Stimulated activated CD4-positive, alpha-beta T cell treated with anti-CD3 and anti-CD28 coated beads, Interleukin-1b, Interleukin-23, amount 100 ng/mL, for 48 hours (primary cell): Measurements from ENCODE around the gene FBXW11.

Experiments
- DNase-seq: peaks from one replicate; pipeline ENCODE4 v3.0.0-alpha.2; 2020

The FBXW11 gene

GRCh38 chr5:171861381-171861780 is 145.1 kb downstream of the FBXW11 start:
- no peak for DNase-seq

- DNase-seq, result no peak
Measured at GRCh38 chr5:171858303-171858702, 148.1 kb downstream of the FBXW11 start.

DNA sequence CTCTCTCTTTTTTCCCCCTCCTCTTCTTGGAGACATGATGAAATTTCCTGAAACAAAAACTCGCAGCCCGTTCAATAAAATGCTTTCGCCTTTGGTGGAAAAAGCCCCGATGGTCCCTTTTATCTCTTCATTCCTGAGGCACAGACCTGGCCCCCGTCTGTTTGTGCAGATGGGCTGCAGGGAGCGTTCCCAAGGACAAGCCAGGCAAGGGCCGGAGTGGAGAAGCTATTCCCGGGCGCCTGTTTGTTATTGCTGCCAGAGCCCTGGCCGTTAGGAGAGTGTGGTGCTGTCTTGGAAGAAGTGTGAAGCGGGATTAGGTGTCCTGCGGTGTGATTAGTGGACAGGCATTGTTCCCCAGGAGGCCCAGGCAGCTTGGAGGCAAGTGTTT is 149.0 kb downstream of the FBXW11 start:
- DNase-seq, result no peak

DNA sequence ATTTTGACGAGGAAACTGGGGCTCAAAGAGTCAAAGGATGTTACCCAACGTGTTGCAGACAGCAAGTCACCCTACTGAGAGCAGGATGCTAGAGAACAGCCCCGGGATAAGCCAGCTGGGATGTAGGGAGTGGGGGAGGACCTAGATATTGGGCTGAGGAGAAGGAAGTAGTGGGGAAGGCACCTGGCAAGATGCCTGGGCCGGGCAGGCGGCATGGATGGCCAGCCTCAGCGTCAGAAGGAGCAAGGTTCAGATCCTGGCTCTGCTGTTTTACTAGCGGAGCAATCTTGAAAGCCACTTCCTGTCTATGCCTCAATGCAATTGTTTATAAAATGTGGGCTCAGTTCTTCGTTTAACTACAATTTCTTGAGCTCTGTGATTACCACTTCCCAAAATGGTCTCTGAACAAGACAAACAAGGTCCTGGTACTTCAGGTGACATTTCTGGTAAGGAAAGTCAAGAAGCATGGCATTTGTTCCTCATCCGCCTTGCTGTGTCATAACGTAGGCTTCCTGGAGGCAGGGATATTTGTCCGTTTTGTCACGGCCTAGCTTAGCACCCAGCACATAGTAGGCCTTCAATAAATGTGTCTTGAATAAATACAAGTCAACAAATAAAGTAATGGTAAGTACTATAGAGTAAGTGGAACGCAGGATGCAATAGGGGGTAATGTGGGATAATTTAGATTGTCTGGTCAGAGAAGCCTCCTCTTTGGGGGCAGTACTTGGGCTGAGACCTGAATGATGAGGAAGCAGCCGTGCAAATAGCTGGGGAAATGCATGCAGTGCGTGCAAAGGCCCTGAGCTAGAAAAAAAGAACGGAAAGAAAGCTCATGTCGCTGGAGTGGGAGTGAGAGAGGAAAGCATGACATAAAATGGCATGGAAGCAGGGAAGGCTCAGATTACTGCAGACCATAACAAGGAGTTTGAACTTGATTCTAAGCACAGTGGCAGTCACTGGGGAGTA is 150.4 kb downstream of the FBXW11 start:
- no peak for DNase-seq

GRCh38 chr5:171855265-171855664 is 151.2 kb downstream of the FBXW11 start:
- DNase-seq, result no peak

DNA sequence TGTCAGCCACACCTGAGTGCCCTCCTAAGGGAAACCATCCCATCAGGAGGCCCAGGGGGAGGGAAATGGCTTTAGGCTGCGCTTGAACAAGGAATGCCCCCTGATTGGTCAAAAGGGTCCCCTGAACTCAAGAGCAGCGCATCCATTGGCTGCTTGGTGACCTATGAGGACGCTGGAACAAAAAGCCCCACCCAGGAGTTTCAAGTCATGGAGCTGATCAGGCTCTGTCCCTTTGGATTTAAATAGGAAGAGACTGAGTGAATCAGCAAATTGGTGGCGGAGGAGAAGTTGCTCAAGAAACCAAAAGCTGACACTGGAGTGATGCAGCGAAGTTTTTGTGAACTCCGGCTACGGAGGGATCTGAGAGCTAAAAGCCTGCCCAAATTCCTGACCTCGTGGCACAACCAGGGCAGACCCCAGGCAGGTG is 154.2 kb downstream of the FBXW11 start:
- DNase-seq, result no peak

- DNase-seq, result no peak
Measured at GRCh38 chr5:171851251-171851650, 155.2 kb downstream of the FBXW11 start.

- no peak for DNase-seq
Measured at GRCh38 chr5:171850324-171850947, 156.0 kb downstream of the FBXW11 start.

- DNase-seq, result no peak
Measured at GRCh38 chr5:171849585-171850323, 156.7 kb downstream of the FBXW11 start.

DNA sequence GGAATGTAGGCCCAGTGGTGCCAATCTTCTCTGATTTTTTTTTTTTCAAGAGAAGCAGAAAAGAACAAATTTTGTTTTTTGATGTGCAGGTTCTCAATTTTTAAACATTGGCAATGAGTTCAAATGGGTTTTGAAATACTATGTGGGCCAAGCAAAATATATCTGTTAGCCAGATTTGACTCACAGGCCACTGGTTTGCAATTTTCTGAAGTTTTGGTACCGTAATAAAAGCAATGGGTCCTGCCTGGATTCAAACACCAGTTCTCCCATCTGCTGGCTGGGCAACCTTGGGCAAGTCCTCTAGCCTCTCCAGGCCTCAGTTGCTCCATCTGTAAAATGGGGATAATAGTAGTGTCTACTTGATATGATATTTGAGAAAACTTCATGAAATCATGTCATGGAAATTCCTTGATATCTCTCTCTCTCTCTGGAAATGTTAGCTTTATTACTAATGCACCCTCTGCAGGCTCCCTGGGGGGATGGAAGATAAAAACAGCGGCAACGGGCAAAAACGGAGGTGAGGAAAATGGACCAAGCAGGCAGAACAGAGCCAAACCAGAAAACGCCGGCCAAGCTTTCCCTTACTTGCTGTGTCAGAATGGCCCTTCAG is 157.4 kb downstream of the FBXW11 start:
- DNase-seq, result no peak

DNA sequence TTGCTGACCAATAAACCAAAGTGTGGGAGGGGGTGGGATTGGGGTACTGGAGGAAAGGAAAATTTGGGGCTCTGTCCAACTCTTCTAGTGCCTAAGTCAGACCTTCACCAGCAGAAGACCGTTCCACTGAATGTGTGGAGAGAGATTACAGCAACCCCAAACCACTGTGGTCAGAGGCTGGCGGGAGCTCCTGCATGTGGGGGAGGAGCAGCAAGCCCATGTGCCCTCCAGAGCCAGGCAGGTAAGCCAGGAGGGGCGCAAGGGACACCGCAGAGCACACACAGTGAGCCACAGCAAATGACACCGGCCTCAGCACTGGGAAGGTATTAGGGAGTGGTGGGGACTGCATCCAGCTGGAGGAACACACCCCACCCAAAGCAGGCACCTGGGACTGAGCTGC is 158.0 kb downstream of the FBXW11 start:
- DNase-seq, result no peak

DNA sequence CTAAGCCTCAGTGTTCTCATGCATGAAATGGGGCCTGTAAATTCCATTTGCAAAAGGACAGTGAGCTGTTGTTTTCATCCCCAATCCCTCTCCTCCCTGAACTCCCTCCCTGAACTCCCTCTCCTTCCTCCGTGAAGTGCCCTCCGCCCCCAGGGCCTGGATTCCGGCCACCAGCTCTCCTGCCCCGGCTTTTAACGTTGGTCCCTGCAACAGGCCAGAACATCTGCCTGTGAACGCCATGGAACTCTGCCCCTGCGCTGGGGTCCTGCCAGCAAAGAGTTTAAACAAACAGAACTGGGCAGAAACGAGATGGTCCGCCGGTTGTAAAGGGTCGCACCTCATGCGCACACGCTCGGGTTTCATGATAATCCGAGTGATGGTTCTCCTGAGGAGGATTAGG is 158.4 kb downstream of the FBXW11 start:
- no peak for DNase-seq

DNA sequence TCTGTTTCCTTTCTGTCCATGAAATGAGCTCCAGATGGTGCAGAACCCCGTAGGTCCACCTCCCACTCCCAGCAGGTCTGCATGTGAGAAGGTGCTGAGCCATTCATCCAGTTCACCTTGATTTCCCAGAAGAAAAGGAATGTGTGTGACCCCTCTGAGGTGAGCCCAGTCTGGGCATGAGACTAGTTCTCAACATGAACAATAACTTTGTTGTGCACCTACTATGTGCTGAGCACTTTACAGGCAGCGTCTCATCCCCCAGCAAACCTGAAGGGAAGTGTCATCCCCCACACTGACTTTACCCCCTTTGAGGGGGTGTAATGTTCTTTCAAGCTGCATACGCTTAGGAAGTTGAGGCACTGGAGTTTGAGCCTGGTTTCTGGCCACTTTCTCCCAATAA is 159.4 kb downstream of the FBXW11 start:
- DNase-seq, result no peak

GRCh38 chr5:171846323-171846722 is 160.1 kb downstream of the FBXW11 start:
- no peak for DNase-seq

- no peak for DNase-seq
Measured at GRCh38 chr5:171845857-171846256, 160.6 kb downstream of the FBXW11 start.

- no peak for DNase-seq
Measured at GRCh38 chr5:171845040-171845630, 161.3 kb downstream of the FBXW11 start.

DNA sequence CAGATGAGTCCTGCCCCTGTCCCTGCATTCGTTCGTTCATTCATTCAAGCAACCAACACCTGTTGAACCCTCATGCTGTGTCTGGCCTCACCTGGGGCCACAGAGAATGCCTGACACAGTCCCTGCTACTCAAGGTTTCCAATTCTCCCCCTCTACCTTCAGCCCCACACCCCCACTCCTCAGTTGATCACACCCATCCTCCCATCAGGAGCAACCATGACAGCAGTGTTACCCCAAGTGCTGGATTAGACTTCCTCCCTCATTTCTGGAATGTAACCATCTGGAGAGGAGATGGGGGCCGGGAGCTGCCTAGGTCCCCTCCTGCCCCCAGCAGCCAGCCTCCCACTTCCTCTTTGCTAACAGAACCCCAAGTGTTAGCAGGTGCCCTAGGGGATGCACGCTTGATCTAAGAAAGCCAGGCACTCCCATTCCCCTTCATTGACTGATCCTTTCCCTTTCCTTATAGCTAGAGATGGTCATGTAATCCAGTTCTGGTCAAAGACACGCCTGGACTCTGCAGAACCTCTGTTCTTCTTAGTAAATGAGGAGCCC is 163.6 kb downstream of the FBXW11 start:
- no peak for DNase-seq

DNA sequence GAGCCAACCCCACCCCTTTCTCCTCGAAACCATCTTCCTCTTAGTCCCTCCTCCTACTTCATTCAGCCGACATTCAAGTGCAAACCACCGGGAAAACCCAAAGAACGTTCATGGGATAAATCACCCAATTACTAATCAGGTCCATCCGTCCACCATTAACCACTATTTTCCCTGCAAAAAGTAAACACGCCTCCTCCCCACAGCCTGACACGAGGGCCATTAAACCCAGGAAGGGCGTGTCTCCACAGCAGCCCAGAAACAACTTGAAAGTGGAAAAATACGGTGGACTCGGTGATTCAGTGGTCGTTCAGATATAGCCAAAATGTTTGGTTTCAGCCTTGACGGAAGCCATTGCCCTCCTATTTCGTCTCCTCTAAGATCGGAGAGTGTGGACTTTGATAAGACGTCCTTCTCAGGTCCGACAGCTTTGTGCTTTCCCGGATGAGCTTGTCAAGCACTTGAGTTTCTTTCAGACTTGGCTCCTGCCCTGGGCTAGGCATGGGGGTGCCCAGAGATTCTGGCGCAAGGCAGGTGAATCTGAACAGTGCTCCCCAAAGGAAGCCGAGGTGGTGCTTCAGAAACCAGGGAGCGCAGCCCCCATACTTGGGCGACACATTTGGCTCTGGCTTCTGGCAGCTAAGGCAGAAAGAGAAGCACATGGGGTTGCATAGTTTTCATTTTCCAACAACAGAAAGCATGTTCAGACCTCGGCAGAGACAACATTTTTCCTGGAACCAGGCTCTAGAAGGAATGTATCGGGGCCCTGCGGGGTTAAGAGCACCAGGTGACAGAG is 164.3 kb downstream of the FBXW11 start:
- no peak for DNase-seq

GRCh38 chr5:171840711-171841522 is 165.5 kb downstream of the FBXW11 start:
- no peak for DNase-seq

DNA sequence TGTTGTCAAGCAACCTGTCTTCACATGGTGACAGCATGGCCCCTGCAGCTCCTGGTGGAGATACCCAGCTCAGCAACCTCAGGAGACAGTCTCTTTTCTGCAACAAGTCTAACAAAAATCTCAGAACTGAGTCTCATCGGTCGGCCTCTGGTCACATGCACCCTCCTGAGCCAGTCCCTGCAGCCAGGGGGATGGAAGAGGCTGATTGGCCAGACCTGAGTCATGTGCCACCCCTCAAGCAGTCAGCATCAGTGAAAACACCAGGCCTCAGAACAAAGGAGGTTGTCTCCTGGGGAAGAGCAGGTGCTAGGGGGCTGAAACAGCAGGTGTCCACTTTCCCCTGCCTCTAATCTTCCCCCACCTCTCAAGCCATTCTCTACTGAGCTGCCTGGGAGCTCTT is 166.4 kb downstream of the FBXW11 start:
- DNase-seq, result no peak

DNA sequence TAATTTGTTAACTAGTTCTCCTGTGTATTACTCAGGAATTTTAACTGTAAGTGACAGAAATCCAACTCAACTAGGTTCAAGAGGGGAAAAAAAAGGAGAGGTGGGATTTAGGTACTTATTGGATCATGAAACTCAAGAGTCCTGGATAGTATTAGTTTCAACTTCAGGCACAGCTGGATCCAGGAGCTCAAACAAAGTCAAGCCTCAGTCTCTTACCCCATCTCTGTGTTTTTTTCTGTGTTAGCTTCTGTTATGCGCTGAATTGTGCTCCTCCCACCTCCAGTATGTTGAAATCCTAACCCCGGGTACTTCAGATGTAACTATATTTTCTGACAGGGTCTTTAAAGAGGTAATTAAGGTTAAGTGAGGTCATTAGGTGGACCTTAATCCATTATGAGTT is 167.3 kb downstream of the FBXW11 start:
- DNase-seq, result no peak
